Panc1 (cell line): Measurements from ENCODE around the gene NTRK1. TPM values are rescaled to one million over a fixed set of nuclear protein-coding genes. Genes with fewer than 3 reads are reported as not detected.

Source experiments
- ATAC-seq: fragments of 200-7000 bp; cut with Tn5 transposase; 2 replicates; pipeline ENCODE4 v1.9.1; 2020; ENCODE audit warnings: mild to moderate bottlenecking, moderate library complexity
- BruUV-seq: library from RNA; stranded (reverse); fragments of 400-500 nt; replicated peaks from 2 replicates; lab custom pipeline; 2021; lab: Mats Ljungman, UMichigan
- CTCF ChIA-PET: fragments of 300-600 bp; sonication (Branson Sonifier 250); formaldehyde crosslinking; loops from one replicate; lab custom pipeline; 2022; ENCODE audit warnings: antibody characterized with exemption; lab: Charles Lee
- POLR2A ChIA-PET: fragments of 300-600 bp; sonication (Branson Sonifier 250); formaldehyde crosslinking; loops from one replicate; lab custom pipeline; 2022; ENCODE audit warnings: antibody characterized with exemption; lab: Charles Lee
- DNase-seq: peaks from one replicate; pipeline ENCODE4 v3.0.0-alpha.2; 2010; ENCODE audit warnings: low read depth, low spot score
- H3K27ac ChIP-seq: 2 replicates; pipeline ENCODE4 v1.5.1; 2011; ENCODE audit warnings: mild to moderate bottlenecking, low read length, inconsistent platforms
- H3K27me3 ChIP-seq: fragments of 200-500 bp; sonication (Bioruptor generic); 2 replicates; pipeline ENCODE4 v1.6.0; 2014; ENCODE audit warnings: low read length, inconsistent platforms; ENCODE audit not compliant: control insufficient read depth, insufficient read depth
- H3K36me3 ChIP-seq: fragments of 200-500 bp; sonication (Bioruptor generic); 2 replicates; pipeline ENCODE4 v1.5.1; 2014; ENCODE audit warnings: inconsistent platforms, mild to moderate bottlenecking, low read length, moderate library complexity; ENCODE audit not compliant: control insufficient read depth, insufficient read depth
- H3K4me1 ChIP-seq: 2 replicates; pipeline ENCODE4 v1.5.1; 2011; ENCODE audit warnings: inconsistent platforms, mild to moderate bottlenecking, low read length, moderate library complexity; ENCODE audit not compliant: control insufficient read depth, insufficient read depth
- H3K4me3 ChIP-seq, 2 experiments: 2 replicates each; pipeline ENCODE4 v1.5.1; 2011 to 2012; ENCODE audit warnings: low read depth in 2 of 2, low read length in 2 of 2, mild to moderate bottlenecking in 2 of 2, inconsistent platforms in 1 of 2, moderate library complexity in 1 of 2
- H3K9me3 ChIP-seq: fragments of 200-500 bp; sonication (Bioruptor generic); 2 replicates; pipeline ENCODE4 v1.5.1; 2014; ENCODE audit warnings: low read depth, mild to moderate bottlenecking, inconsistent platforms, low read length, moderate library complexity; ENCODE audit not compliant: control insufficient read depth, insufficient read depth
- CTCF ChIP-seq: fragments of 450-650 bp; IDR thresholded peaks from 2 replicates; pipeline ENCODE4 v1.5.1; 2017; ENCODE audit warnings: mild to moderate bottlenecking
- POLR2AphosphoS5 ChIP-seq: IDR thresholded peaks from 2 replicates; pipeline ENCODE4 v1.6.1; 2012; ENCODE audit warnings: mild to moderate bottlenecking, low read depth, low read length, moderate library complexity
- REST ChIP-seq, 2 experiments: IDR thresholded peaks; 2 replicates each; pipeline ENCODE4 v1.6.1; 2011 to 2012; ENCODE audit warnings: low read depth in 2 of 2, control low read depth in 1 of 2, low read length in 1 of 2, mild to moderate bottlenecking in 1 of 2, moderate library complexity in 1 of 2; ENCODE audit not compliant: insufficient read depth in 1 of 2
- SIN3A ChIP-seq: IDR thresholded peaks from 2 replicates; pipeline ENCODE4 v1.6.1; 2012; ENCODE audit warnings: low read depth, mild to moderate bottlenecking, low read length, moderate library complexity, borderline replicate concordance; ENCODE audit not compliant: insufficient read depth
- TCF7L2 ChIP-seq: IDR thresholded peaks from 2 replicates; pipeline ENCODE4 v1.6.1; 2011; ENCODE audit warnings: mild to moderate bottlenecking, low read depth, low read length, inconsistent platforms
- in situ Hi-C: cut with HindIII; loops from 2 replicates; pipeline ENCODE4 v1.10.0; 2016; ENCODE audit warnings: low sequenced_read_pairs, low pct_unique_long_range_greater_than_20kb
- intact Hi-C: fragments of 100-400 bp; cut with micrococcal nuclease; formaldehyde crosslinking; loops from one replicate; pipeline ENCODE4 v1.10.0; 2022; ENCODE audit not compliant: unreplicated experiment
- total RNA-seq: library from RNA; stranded (reverse); gene quantifications from one replicate; pipeline ENCODE4 v1.2.1, GENCODE V29; 2021; ENCODE audit not compliant: unreplicated experiment

NTRK1 gene
- total RNA-seq, 1 experiment from 2014 or later: 0.21 TPM

GRCh38 chr1:156903328-156904091, 42.8 kb downstream of the NTRK1 start:
- CTCF ChIA-PET: no interaction called here
- Histone ChIP-seq H3K36me3 (no peaks in the 10 kb centered on the region), H3K4me1 (peaks cover 22% of the 10 kb centered on the region), H3K27ac (no peak overlapping the region), H3K27me3 (no peaks in the 10 kb centered on the region), H3K9me3 (no peaks in the 10 kb centered on the region), H3K4me3 (no peak overlapping the region)
- ATAC-seq (no peak), DNase-seq (no peak)
- intact Hi-C loops (no loop called here), in situ Hi-C loops (no loop called here)
- POLR2A ChIA-PET: no interaction called here
- BruUV-seq: no TSS peak
- TF ChIP-seq TCF7L2 (no peak), CTCF (no peak), SIN3A (no peak), REST (IDR thresholded peaks at IDR 0.05; ENCODE audit: insufficient read depth in 1 of 2, low read depth in 2 of 2, low read length in 1 of 2) (no peak), POLR2AphosphoS5 (no peak)

GRCh38 chr1:156904187-156904959, 43.7 kb downstream of the NTRK1 start:
- ATAC-seq (no peak), DNase-seq (no peak)
- ChIA-PET CTCF (no interaction called here), POLR2A (no interaction called here)
- Histone ChIP-seq H3K4me3 (no peak overlapping the region), H3K27me3 (no peaks in the 10 kb centered on the region), H3K4me1 (peaks cover 17% of the 10 kb centered on the region), H3K9me3 (no peaks in the 10 kb centered on the region), H3K27ac (no peak overlapping the region), H3K36me3 (no peaks in the 10 kb centered on the region)
- TF ChIP-seq CTCF (no peak), POLR2AphosphoS5 (no peak), SIN3A (no peak), TCF7L2 (no peak), REST (IDR thresholded peaks at IDR 0.05; ENCODE audit: insufficient read depth in 1 of 2, low read depth in 2 of 2, low read length in 1 of 2) (no peak)
- no TSS peak for BruUV-seq
- in situ Hi-C loops: no loop called here
- intact Hi-C loops: no loop called here
